NB4 (cell line): ENCODE results near the gene LRRTM4.

ENCODE experiments used
- DNase-seq: peaks from one replicate; pipeline ENCODE4 v3.0.0; 2010; ENCODE audit warnings: low read depth
- H3K4me3 ChIP-seq: one replicate; pipeline ENCODE4 v1.5.1; 2011; ENCODE audit warnings: mild to moderate bottlenecking, low read depth, low read length, moderate library complexity
- MYC ChIP-seq: IDR thresholded peaks from 2 replicates; pipeline ENCODE4 v1.6.1; 2011; ENCODE audit warnings: low read depth, low read length
- POLR2A ChIP-seq: IDR thresholded peaks from 2 replicates; pipeline ENCODE4 v1.6.1; 2011; ENCODE audit warnings: mild to moderate bottlenecking; ENCODE audit not compliant: insufficient read length; ENCODE audit errors: extremely low read depth
- TF ChIP-seq, protein P1 (sequence below): IDR thresholded peaks from 2 replicates; pipeline ENCODE4 v1.6.1; 2011; ENCODE audit warnings: low read depth, low read length
- TF ChIP-seq, protein P2 (sequence below): IDR thresholded peaks from one replicate; pipeline ENCODE4 v1.5.1; 2012; ENCODE audit warnings: low read depth, low read length

Gene LRRTM4

DNA sequence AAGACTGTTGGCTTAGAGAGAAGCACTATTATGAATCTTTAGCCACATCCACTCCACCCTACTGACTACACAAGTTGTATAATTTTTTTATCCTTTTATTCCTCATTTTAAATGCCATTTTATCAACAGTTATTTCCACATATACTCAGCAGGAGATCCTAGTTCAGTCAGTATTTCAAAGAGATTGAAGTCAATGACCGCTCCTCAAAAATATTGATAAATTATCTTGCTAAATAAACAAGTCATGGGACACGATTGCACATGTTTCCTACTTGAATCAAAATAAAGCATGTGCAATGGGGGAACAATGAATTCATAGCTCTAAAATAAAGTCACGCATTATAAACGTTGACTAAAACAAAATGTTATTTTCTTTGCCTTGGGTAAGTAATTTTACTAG lies 496.5 kb downstream of the LRRTM4 start:
- DNase-seq = no peak
- TF ChIP-seq MYC (no peak), POLR2A (no peak)
- TF ChIP-seq, protein P1, sequence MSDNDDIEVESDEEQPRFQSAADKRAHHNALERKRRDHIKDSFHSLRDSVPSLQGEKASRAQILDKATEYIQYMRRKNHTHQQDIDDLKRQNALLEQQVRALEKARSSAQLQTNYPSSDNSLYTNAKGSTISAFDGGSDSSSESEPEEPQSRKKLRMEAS = no peak
- TF ChIP-seq, protein P2, sequence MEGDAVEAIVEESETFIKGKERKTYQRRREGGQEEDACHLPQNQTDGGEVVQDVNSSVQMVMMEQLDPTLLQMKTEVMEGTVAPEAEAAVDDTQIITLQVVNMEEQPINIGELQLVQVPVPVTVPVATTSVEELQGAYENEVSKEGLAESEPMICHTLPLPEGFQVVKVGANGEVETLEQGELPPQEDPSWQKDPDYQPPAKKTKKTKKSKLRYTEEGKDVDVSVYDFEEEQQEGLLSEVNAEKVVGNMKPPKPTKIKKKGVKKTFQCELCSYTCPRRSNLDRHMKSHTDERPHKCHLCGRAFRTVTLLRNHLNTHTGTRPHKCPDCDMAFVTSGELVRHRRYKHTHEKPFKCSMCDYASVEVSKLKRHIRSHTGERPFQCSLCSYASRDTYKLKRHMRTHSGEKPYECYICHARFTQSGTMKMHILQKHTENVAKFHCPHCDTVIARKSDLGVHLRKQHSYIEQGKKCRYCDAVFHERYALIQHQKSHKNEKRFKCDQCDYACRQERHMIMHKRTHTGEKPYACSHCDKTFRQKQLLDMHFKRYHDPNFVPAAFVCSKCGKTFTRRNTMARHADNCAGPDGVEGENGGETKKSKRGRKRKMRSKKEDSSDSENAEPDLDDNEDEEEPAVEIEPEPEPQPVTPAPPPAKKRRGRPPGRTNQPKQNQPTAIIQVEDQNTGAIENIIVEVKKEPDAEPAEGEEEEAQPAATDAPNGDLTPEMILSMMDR = no peak

DNA sequence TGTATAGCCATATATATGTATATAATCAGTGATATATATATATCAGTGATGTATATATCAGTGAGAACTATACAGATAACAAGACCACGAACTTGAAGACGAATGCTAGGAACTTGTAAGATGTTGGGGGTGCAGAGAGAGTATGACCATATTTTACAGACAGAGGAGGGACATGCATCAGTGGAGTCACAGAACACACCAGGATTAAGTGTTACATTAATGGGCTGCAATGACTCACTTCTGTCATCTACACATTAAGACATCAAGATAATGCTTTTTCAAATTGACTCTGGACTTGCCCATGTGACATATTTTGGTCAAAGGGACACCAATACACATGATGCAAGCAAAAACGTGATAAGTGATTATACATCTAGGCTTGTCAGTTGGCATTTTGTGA lies 501.0 kb downstream of the LRRTM4 start:
- TF ChIP-seq MYC (no peak), POLR2A (no peak)
- TF ChIP-seq, protein P2 = no peak
- TF ChIP-seq, protein P1 = no peak
- no peak overlapping the region for H3K4me3 ChIP-seq
- DNase-seq = no peak

More for the DNA sequence above, 496.5 kb downstream of the LRRTM4 start:
- H3K4me3 ChIP-seq = no peak overlapping the region

DNA sequence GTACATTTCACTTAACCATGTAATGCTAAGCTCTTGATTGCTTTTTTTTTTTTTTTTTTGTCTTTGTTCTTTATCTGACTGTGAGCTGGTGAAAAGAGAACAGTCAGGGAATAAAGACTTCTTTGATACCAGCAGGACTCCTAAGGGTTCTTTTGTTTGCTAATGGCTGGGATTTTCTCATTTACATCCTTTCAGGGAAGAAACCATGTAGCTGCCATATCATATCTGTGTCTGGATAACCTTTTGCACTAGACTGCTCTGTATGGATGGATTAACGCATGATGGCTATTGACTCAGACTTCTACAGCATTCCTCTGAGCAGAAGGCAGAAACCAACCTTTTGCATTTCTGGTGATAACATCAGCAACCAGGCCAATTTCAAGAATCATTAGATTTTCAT lies 504.0 kb downstream of the LRRTM4 start:
- no peak for DNase-seq

DNA sequence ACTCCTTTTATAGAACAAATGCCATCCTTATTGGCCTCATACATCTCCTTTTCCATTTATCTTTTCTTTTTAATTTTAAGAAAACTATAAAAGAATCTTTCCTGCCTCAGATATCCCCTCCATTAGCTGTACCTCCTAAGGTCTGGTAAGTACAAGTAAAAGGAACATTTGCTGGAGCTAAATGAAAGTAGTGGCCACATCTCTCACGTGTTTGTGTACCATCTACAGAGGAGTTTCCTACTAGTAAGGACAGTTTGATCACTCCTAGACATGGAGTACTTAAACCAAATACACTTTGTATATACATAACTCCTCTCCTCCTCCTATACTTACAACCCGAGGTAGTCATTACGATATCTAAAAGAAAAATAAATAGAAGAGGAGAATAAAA lies 504.8 kb downstream of the LRRTM4 start:
- H3K4me3 ChIP-seq = no peak overlapping the region
- no peak for DNase-seq
- TF ChIP-seq, protein P1 = no peak
- TF ChIP-seq POLR2A = no peak
- TF ChIP-seq MYC = no peak
- TF ChIP-seq, protein P2 = no peak

More for the DNA sequence above, 504.0 kb downstream of the LRRTM4 start:
- no peak overlapping the region for H3K4me3 ChIP-seq
- TF ChIP-seq MYC (no peak), POLR2A (no peak)
- TF ChIP-seq, protein P1 = no peak
- TF ChIP-seq, protein P2 = no peak

DNA sequence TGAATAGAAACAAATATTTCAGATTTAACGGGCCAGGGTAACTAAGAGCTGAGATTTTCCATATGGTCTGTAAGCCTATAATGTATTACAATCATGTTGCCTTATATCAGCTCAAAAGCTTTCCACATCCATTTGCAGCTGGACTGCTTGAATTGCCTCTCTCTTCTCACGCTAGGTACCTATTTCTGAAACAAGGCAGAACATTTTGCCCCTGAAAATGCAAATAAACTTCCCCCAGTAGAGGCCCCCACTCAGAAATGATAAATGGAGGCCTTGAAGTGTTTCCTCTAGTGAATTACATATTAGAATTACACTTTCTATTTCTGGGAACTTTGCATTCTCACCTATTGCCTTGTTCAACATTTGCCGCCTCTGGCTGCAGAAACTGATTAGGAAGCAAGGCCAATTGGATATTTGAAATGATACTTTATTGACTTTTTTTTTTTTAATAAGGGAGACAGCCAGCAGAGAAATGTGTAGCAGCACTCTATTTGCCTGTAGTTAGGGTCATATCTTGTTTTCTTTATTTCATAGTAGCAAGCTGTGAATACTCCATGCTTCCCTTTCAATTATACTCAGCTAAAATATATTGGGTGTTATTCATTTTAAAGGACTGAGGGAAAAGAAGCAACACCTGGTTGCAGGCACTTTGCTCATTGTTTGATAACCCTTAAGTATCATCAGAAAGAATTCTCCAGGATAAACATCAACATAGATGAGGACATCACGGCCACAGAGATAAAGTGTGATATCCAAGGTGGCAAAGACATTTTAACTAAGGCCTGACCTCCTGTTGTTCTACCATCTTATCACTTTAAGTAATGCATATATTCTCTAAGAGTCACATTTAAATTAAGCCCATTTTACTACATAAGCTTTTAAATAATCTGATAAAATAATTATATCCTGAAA lies 505.5 kb downstream of the LRRTM4 start:
- DNase-seq = no peak
- no peak for TF ChIP-seq MYC
- TF ChIP-seq POLR2A = no peak
- TF ChIP-seq, protein P1 = no peak
- TF ChIP-seq, protein P2 = no peak
- H3K4me3 ChIP-seq = no peak overlapping the region
